HG03439 (cell line): ENCODE data around the gene SCGB2A2.

Source experiments
- ATAC-seq: cut with Tn5 transposase; IDR thresholded peaks from one replicate; pipeline ENCODE4 v1.9.1; 2021; ENCODE audit warnings: mild to moderate bottlenecking, moderate library complexity; ENCODE audit not compliant: unreplicated experiment

SCGB2A2 gene

DNA sequence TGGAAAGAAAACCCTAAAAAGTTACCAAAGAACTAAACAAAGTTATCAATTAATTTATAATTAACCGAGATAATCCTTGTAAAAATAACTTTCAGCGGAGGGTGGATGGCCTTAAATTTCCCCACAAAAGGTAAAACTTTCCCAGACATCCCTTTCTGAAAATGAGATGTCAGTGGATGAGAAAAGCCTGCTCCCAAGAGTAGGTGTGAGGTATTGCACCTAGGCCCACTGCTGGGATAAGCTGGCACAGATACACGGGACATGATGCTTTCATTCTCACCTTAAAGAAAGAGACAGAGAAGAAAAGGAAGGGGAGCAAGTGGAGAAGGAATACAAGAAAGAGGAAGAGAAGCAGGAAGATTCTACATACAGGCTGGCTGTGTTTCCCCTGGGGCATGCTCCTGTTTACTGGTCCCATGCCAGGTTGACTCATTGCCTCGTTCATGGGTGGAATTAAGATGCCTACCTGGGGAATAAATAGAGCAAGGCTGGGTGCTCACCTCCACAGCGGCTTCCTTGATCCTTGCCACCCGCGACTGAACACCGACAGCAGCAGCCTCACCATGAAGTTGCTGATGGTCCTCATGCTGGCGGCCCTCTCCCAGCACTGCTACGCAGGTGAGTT is at the start of gene SCGB2A2:
SCGB2A2 (plus strand) TSS at position 505 of the 625 bp plus-strand sequence; CDS start at position 564, 59 bp downstream.
- no peak for ATAC-seq

GRCh38 chr11:62221498-62221897 is 48.5 kb upstream of the SCGB2A2 start:
- ATAC-seq = no peak

- ATAC-seq = no peak
Measured at GRCh38 chr11:62223095-62223494, 46.9 kb upstream of the SCGB2A2 start.

DNA sequence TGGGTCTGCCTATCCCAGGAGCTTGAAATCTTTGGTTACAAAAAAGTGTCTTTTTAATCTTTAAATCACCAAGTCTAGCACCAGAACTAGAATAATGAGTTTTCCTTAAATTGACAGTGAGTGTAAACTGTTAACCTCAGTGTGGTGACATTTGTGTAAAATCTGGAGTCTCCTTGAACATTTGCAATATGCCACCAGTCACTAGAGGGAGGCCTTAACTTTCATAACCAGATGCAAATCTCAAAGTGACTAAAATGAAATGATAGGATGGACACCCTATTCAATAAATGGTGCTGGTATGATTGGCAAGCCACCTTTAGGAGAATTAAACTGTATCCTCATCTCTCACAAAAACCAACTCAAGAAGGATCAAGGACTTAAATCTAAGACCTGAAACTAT is 36.2 kb upstream of the SCGB2A2 start:
- ATAC-seq = no peak

DNA sequence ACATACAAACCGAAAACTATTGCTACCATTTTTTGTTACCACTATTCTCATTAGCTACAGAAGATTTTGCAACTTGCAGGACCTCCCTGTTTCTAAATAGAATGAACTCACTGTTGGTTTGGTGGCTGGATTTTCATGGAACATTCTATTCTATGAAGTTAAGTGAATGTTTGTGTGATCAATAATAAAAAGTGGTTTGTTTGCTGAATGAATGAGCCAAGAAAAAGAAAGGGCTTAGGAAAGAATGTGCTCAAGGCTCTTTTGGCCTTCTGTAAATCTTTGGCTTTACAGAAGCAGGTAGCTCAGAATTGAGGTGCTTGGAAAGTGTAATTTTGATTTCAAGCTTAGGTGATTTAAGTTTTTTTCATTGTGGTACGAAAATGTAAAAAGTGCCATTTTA is 33.8 kb upstream of the SCGB2A2 start:
- ATAC-seq = no peak

GRCh38 chr11:62237499-62237898 is 32.5 kb upstream of the SCGB2A2 start:
- ATAC-seq = no peak

GRCh38 chr11:62238151-62238550 is 31.8 kb upstream of the SCGB2A2 start:
- ATAC-seq = no peak

DNA sequence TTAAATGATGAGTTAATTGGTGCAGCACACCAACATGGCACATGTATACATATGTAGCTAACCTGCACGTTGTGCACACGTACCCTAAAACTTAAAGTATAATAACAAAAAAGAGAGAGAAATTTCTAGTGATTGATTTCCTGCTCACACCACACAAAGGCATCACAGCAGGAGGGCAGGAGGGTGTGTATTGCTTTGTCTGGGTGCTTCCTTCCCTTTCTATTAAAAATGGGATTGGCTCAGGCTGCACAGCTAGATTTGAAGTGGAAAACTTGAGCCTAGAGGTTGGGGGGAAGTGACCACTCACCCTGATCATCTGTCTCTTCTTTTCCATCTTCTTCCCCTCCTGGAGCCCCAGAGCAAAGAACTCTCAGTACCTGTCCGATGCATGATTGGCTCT is 28.9 kb upstream of the SCGB2A2 start:
- ATAC-seq = no peak

- no peak for ATAC-seq
Measured at GRCh38 chr11:62242021-62242420, 27.9 kb upstream of the SCGB2A2 start, which contains the start of gene SCGB1D2. TSS of gene SCGB1D2 (plus strand) at chr11:62242239. CDS start at chr11:62242308, 69 bp downstream.

DNA sequence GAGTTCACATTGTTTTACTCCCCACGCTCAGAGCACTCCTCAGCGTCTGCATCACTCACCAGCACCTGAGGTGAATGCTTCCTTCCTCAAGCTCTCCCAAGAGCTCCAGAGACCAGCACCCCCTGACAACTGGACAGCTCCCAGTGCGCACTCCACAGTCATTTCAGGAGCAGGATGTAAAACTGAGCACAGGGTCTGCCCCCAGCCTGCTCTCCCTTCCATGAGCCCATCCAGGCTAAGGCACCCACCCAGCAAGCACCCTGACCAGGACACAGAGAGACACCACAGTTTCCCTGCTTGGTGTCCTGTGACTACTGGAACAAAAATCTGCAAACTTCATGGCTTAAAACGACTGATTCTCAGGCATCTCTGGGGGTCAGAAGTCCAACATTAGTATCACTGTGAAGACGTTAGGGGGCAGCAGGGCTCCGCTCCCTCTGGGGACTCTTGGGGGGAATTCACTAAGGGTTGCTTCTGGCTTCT is 24.6 kb upstream of the SCGB2A2 start:
- no peak for ATAC-seq

DNA sequence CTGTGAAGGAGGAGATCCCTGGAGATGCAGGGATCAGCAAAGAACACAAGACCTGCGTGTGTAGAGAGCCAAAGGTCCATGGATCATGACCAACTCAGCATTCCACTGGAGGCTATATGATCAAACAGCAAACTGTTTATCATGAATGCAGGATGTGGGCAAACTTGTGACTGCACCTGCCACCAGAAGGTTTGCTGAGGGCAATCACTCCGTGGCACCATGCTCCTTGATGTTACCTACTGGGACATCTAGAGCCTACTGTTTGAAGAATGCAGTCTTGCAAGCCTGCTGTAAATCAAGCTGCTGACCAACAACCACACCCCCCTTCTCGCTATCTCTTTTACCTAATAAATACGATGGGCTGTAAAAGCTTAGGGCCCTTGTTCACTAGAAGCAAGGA is 18.3 kb upstream of the SCGB2A2 start:
- ATAC-seq = no peak

DNA sequence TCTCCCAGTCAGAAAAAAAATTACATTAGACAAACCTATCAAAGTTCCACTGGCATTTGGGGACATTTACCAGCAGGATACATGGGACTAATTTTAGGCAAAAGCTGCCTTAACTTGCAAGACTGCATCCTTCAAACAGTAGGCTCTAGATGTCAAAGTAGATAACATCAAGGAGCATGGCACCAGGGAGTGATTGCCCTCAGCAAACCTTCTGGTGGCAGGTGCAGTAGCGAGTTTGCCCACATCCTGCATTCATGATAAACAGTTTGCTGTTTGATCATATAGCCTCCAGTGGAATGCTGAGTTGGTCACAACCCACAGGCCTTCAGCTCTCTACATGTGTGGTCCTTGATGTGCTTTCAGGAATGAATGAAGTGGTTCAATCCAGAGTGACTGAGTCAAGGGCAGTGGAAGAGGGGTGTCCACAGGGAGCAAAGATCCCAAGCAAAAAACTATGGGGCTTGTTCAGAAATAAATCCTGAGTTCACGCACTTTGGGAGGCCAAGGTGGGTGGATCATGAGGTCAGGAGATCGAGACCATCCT is 15.9 kb upstream of the SCGB2A2 start:
- ATAC-seq = no peak

DNA sequence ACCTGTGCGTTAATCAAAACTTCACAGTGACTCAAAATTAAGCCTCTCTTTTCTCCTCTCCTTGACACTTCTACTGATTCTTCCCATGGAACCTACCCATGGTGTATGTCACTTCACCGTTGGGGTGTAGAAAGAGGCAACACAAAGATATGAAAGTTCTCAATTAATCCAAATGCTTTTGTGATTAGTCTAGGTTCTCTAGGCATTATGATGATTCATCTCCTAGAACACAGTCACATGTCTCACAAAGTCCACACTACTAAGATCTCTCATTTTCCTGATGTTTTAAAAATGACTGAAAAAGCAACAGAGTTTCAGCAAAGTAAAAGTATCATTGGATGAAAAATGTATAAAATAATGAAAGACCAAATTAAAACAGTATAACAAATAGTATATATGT is 13.7 kb upstream of the SCGB2A2 start:
- ATAC-seq = no peak

GRCh38 chr11:62260261-62260953 is 9.6 kb upstream of the SCGB2A2 start:
- ATAC-seq = no peak

- no peak for ATAC-seq
Measured at GRCh38 chr11:62264004-62264403, 6.0 kb upstream of the SCGB2A2 start.

DNA sequence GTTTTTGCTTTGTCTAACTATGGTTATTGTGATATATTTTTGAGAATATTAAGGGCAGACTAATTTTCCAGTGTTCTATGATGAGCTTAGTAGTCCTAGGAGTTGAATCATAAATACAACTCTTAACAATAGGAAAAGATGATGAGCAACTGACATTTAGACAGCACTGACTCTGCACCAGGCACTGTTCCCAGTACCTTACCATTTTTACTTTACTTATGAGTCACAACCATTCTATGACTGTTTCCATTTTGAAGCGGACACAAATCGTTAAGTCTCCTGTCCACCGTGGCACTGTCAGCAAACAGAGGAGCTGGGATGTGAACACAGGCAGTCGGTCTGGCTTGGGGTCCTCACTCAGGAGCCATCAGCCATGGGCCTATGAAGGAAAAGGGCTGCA is 3.4 kb upstream of the SCGB2A2 start:
- ATAC-seq = no peak

- ATAC-seq = no peak
Measured at GRCh38 chr11:62267050-62267449, 2.9 kb upstream of the SCGB2A2 start.

- no peak for ATAC-seq
Measured at GRCh38 chr11:62267576-62267975, 2.4 kb upstream of the SCGB2A2 start.

GRCh38 chr11:62273284-62273683 is 3.3 kb downstream of the SCGB2A2 start:
- ATAC-seq = no peak

- ATAC-seq = no peak
Measured at GRCh38 chr11:62273789-62274275, 3.9 kb downstream of the SCGB2A2 start.

- ATAC-seq = no peak
Measured at GRCh38 chr11:62280452-62280851, 10.5 kb downstream of the SCGB2A2 start.

GRCh38 chr11:62295504-62295903 is 25.5 kb downstream of the SCGB2A2 start:
- ATAC-seq = no peak
